HG03439 (cell line): ENCODE results near the gene PPBP.

Experiments
- ATAC-seq: cut with Tn5 transposase; IDR thresholded peaks from one replicate; pipeline ENCODE4 v1.9.1; 2021; ENCODE audit warnings: mild to moderate bottlenecking, moderate library complexity; ENCODE audit not compliant: unreplicated experiment

PPBP gene

GRCh38 chr4:73988061-73988460 is at the start of gene PPBP:
Gene PPBP (minus strand): TSS chr4:73988190. CDS start chr4:73988103, 87 bp downstream.
- no peak for ATAC-seq

- no peak for ATAC-seq
Measured at GRCh38 chr4:74037076-74037955, 49.3 kb upstream of the PPBP start.

GRCh38 chr4:74033739-74034138 is 45.7 kb upstream of the PPBP start:
- ATAC-seq: no peak

- ATAC-seq: no peak
Measured at GRCh38 chr4:74032064-74032463, 44.1 kb upstream of the PPBP start.

GRCh38 chr4:74031576-74031975 is 43.6 kb upstream of the PPBP start:
- no peak for ATAC-seq

- no peak for ATAC-seq
Measured at GRCh38 chr4:74030285-74030684, 42.3 kb upstream of the PPBP start.

- no peak for ATAC-seq
Measured at GRCh38 chr4:74028504-74028903, 40.5 kb upstream of the PPBP start.

- no peak for ATAC-seq
Measured at GRCh38 chr4:74023709-74024108, 35.7 kb upstream of the PPBP start.

GRCh38 chr4:74021601-74022000 is 33.6 kb upstream of the PPBP start:
- ATAC-seq: no peak

- ATAC-seq: no peak
Measured at GRCh38 chr4:74018771-74019170, 30.8 kb upstream of the PPBP start.

- no peak for ATAC-seq
Measured at GRCh38 chr4:74018116-74018515, 30.1 kb upstream of the PPBP start.

GRCh38 chr4:74016068-74016467 is 28.1 kb upstream of the PPBP start:
- no peak for ATAC-seq

GRCh38 chr4:74015126-74015780 is 27.3 kb upstream of the PPBP start:
- no peak for ATAC-seq

- ATAC-seq: no peak
Measured at GRCh38 chr4:74014332-74014731, 26.3 kb upstream of the PPBP start.

GRCh38 chr4:74013264-74013663 is 25.3 kb upstream of the PPBP start:
- ATAC-seq: no peak

- no peak for ATAC-seq
Measured at GRCh38 chr4:74012130-74012529, 24.1 kb upstream of the PPBP start.

- no peak for ATAC-seq
Measured at GRCh38 chr4:74009307-74009706, 21.3 kb upstream of the PPBP start.

- ATAC-seq: no peak
Measured at GRCh38 chr4:74006009-74006476, 18.1 kb upstream of the PPBP start.

GRCh38 chr4:74005528-74005927 is 17.5 kb upstream of the PPBP start:
- ATAC-seq: no peak

GRCh38 chr4:74004668-74005067 is 16.7 kb upstream of the PPBP start:
- ATAC-seq: no peak

- no peak for ATAC-seq
Measured at GRCh38 chr4:74000301-74000700, 12.3 kb upstream of the PPBP start.
